Type B pancreatic cell (in vitro differentiated cells): ENCODE data around the gene DCST2. TPM values are rescaled to one million over a fixed set of nuclear protein-coding genes. Genes with fewer than 3 reads are reported as not detected.

ENCODE experiments used
- DNase-seq: peaks from one replicate; pipeline ENCODE4 v3.0.0; 2021; ENCODE audit warnings: mixed read lengths; ENCODE audit not compliant: unreplicated experiment; ENCODE audit errors: extremely low spot score
- H3K27ac Mint-ChIP-seq: 2 replicates; pipeline ENCODE4 v1.8.0; 2021; ENCODE audit warnings: mild to moderate bottlenecking, mixed read lengths
- H3K27me3 Mint-ChIP-seq: 2 replicates; pipeline ENCODE4 v1.8.0; 2021; ENCODE audit warnings: mixed read lengths
- H3K36me3 Mint-ChIP-seq: 2 replicates; pipeline ENCODE4 v1.8.0; 2021; ENCODE audit warnings: mixed read lengths
- H3K4me1 Mint-ChIP-seq: one replicate; pipeline ENCODE4 v1.8.0; 2021; ENCODE audit warnings: mixed read lengths; ENCODE audit not compliant: unreplicated experiment
- H3K4me3 Mint-ChIP-seq: 2 replicates; pipeline ENCODE4 v1.8.0; 2021; ENCODE audit warnings: mild to moderate bottlenecking, mixed read lengths
- H3K9me3 Mint-ChIP-seq: 2 replicates; pipeline ENCODE4 v1.8.0; 2021; ENCODE audit warnings: mixed read lengths
- CTCF ChIP-seq: fragments of 200-600 bp; sonication (generic); conservative IDR thresholded peaks from 2 replicates; pipeline ENCODE4 v1.5.0; 2021; ENCODE audit warnings: antibody characterized with exemption, mild to moderate bottlenecking
- total RNA-seq: library from RNA; stranded (reverse); gene quantifications from 2 replicates; pipeline ENCODE4 v1.2.1, GENCODE V29; 2021; ENCODE audit warnings: low replicate concordance

DCST2 gene
- total RNA-seq, 1 donor from 2014 or later: 2.4 TPM

GRCh38 chr1:155014709-155015508 is 18.7 kb downstream of the DCST2 start:
- Mint-ChIP-seq H3K4me3 (no peak overlapping the region), H3K27me3 (no peaks in the 10 kb centered on the region), H3K36me3 (no peaks in the 10 kb centered on the region), H3K9me3 (no peaks in the 10 kb centered on the region), H3K27ac (no peak overlapping the region), H3K4me1 (peaks cover 33% of the 10 kb centered on the region)
- no peak for TF ChIP-seq CTCF
- DNase-seq: no peak

- no peaks in the 10 kb centered on the region for H3K9me3 Mint-ChIP-seq
- no peaks in the 10 kb centered on the region for H3K36me3 Mint-ChIP-seq
- no peak overlapping the region for H3K4me3 Mint-ChIP-seq
- no peaks in the 10 kb centered on the region for H3K27me3 Mint-ChIP-seq
- TF ChIP-seq CTCF: no peak
- no peak overlapping the region for H3K27ac Mint-ChIP-seq
- H3K4me1 Mint-ChIP-seq: peaks cover 24% of the 10 kb centered on the region
- no peak for DNase-seq
Measured at GRCh38 chr1:155013632-155014031, 19.9 kb downstream of the DCST2 start.

GRCh38 chr1:155012776-155013602 is 20.6 kb downstream of the DCST2 start:
- peak overlapping the region; percentile 78 for H3K27ac Mint-ChIP-seq

GRCh38 chr1:155012026-155012546 is 21.5 kb downstream of the DCST2 start:
- Mint-ChIP-seq H3K27me3 (no peaks in the 10 kb centered on the region), H3K27ac (peak overlapping the region; percentile 78), H3K9me3 (no peaks in the 10 kb centered on the region), H3K36me3 (no peaks in the 10 kb centered on the region), H3K4me3 (no peak overlapping the region), H3K4me1 (peaks cover 24% of the 10 kb centered on the region)
- TF ChIP-seq CTCF: no peak
- DNase-seq: no peak

More at GRCh38 chr1:155012776-155013602, 20.6 kb downstream of the DCST2 start:
- no peak for TF ChIP-seq CTCF
- DNase-seq: no peak
- Mint-ChIP-seq H3K36me3 (no peaks in the 10 kb centered on the region), H3K4me1 (peaks cover 24% of the 10 kb centered on the region), H3K9me3 (no peaks in the 10 kb centered on the region), H3K4me3 (no peak overlapping the region), H3K27me3 (no peaks in the 10 kb centered on the region)

GRCh38 chr1:155011437-155012025 is 22.1 kb downstream of the DCST2 start:
- no peak for TF ChIP-seq CTCF
- Mint-ChIP-seq H3K4me3 (no peak overlapping the region), H3K27ac (peak overlapping the region; percentile 78), H3K9me3 (no peaks in the 10 kb centered on the region), H3K4me1 (peaks cover 28% of the 10 kb centered on the region), H3K27me3 (no peaks in the 10 kb centered on the region), H3K36me3 (no peaks in the 10 kb centered on the region)
- no peak for DNase-seq
